Fibroblast of mammary gland (primary cell): Measurements from ENCODE around the gene MAST3.
A peak's percentile ranks its signal among the peaks of the same experiment; 100 is the strongest.

Experiments used
- DNase-seq: peaks from one replicate; pipeline ENCODE4 v3.0.0-alpha.2; 2010; ENCODE audit warnings: low read depth
- H3K4me3 ChIP-seq: 2 replicates; pipeline ENCODE4 v1.5.1; 2011; ENCODE audit warnings: low read depth, mild to moderate bottlenecking, low read length, moderate library complexity; ENCODE audit not compliant: control insufficient read depth
- CTCF ChIP-seq: conservative IDR thresholded peaks from 2 replicates; pipeline ENCODE4 v1.5.1; 2011; ENCODE audit warnings: low read depth, low read length, inconsistent platforms; ENCODE audit not compliant: control insufficient read depth, insufficient read depth

MAST3 gene

GRCh38 chr19:18097217-18097992 is at the start of gene MAST3:
MAST3 (plus strand) TSS chr19:18097778; CDS start chr19:18097793, 15 bp downstream.
- TF ChIP-seq CTCF = no peak
- DNase-seq = peak; percentile 71
- peak within 1 kb of the TSS; percentile 38 for H3K4me3 ChIP-seq

- no peak for TF ChIP-seq CTCF
- H3K4me3 ChIP-seq = no peak overlapping the region
- DNase-seq = peak; percentile 31
Measured at GRCh38 chr19:18049385-18049784, 48.2 kb upstream of the MAST3 start.

GRCh38 chr19:18051887-18052286 is 45.7 kb upstream of the MAST3 start:
- DNase-seq = no peak
- TF ChIP-seq CTCF = no peak
- H3K4me3 ChIP-seq = no peak overlapping the region

- DNase-seq = peak; percentile 50
- TF ChIP-seq CTCF = no peak
- no peak overlapping the region for H3K4me3 ChIP-seq
Measured at GRCh38 chr19:18053576-18054219, 43.9 kb upstream of the MAST3 start.

- no peak for DNase-seq
- TF ChIP-seq CTCF = no peak
Measured at GRCh38 chr19:18055967-18056366, 41.6 kb upstream of the MAST3 start.

GRCh38 chr19:18057557-18057956 is 40.0 kb upstream of the MAST3 start:
- peak; percentile 24 for DNase-seq
- no peak for TF ChIP-seq CTCF
- H3K4me3 ChIP-seq = no peak overlapping the region

More at GRCh38 chr19:18055967-18056366, 41.6 kb upstream of the MAST3 start:
- no peak overlapping the region for H3K4me3 ChIP-seq
